Stomach (tissue), 4 donors: ENCODE measurements around the gene FXYD2.

Experiments
- EP300 ChIP-seq: sonication (generic); formaldehyde crosslinking; IDR thresholded peaks from one replicate; pipeline ENCODE4 v1.6.1; 2017; ENCODE audit warnings: antibody characterized with exemption
- POLR2A ChIP-seq, 4 donors: fragments of 450-650 bp; IDR thresholded peaks; one replicate each; pipeline ENCODE4 v1.6.1; 2016; ENCODE audit warnings: antibody characterized with exemption in 4 of 4, control low read depth in 2 of 4, mild to moderate bottlenecking in 1 of 4, moderate library complexity in 1 of 4
- POLR2AphosphoS5 ChIP-seq, 3 donors: sonication (generic); formaldehyde crosslinking; IDR thresholded peaks; one replicate each; pipeline ENCODE4 v1.6.1; 2016; ENCODE audit warnings: antibody characterized with exemption in 3 of 3
- TF ChIP-seq, protein P1 (sequence below), 7 experiments: fragments of 450-650 bp in 4 of 7; fragments of 200-600 bp in 3 of 7; sonication (generic) in 3 of 7; IDR thresholded peaks; one replicate each; pipeline ENCODE4 v1.5.1; 2016 to 2019; ENCODE audit warnings: antibody characterized with exemption in 7 of 7, control low read depth in 2 of 7, mild to moderate bottlenecking in 1 of 7

DNA sequence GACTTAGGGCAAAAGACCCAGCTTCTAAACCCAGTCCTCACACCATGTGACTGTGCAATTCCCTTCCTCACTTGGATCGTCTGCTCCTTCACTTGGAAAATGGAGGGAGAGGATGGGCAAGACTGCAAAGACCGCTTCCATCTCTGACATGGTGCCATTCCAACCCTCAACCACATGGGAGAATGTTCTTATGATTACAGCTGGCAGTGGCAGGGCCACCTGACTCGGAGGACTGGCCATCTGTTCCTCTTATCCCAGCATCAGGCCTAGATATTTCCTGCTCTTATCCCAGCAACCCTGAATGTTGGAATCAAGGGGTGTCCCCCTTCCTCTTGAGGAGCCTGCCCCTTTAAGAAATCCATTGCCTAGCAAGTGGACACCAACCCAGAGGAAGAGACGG, 42.9 kb downstream of the FXYD2 start:
- TF ChIP-seq, protein P1, sequence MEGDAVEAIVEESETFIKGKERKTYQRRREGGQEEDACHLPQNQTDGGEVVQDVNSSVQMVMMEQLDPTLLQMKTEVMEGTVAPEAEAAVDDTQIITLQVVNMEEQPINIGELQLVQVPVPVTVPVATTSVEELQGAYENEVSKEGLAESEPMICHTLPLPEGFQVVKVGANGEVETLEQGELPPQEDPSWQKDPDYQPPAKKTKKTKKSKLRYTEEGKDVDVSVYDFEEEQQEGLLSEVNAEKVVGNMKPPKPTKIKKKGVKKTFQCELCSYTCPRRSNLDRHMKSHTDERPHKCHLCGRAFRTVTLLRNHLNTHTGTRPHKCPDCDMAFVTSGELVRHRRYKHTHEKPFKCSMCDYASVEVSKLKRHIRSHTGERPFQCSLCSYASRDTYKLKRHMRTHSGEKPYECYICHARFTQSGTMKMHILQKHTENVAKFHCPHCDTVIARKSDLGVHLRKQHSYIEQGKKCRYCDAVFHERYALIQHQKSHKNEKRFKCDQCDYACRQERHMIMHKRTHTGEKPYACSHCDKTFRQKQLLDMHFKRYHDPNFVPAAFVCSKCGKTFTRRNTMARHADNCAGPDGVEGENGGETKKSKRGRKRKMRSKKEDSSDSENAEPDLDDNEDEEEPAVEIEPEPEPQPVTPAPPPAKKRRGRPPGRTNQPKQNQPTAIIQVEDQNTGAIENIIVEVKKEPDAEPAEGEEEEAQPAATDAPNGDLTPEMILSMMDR (IDR thresholded peaks at IDR 0.05): no peak
- TF ChIP-seq POLR2AphosphoS5 (IDR thresholded peaks at IDR 0.05) (no peak), POLR2A (IDR thresholded peaks at IDR 0.05) (no peak), EP300 (no peak)
